ENCODE data around the gene MAZ.
"Not testable (repeated sequence)": the region's sequence is repeated elsewhere in the genome, so short reads cannot be mapped to it uniquely, and the experiment has no call there.

Gene MAZ

DNA sequence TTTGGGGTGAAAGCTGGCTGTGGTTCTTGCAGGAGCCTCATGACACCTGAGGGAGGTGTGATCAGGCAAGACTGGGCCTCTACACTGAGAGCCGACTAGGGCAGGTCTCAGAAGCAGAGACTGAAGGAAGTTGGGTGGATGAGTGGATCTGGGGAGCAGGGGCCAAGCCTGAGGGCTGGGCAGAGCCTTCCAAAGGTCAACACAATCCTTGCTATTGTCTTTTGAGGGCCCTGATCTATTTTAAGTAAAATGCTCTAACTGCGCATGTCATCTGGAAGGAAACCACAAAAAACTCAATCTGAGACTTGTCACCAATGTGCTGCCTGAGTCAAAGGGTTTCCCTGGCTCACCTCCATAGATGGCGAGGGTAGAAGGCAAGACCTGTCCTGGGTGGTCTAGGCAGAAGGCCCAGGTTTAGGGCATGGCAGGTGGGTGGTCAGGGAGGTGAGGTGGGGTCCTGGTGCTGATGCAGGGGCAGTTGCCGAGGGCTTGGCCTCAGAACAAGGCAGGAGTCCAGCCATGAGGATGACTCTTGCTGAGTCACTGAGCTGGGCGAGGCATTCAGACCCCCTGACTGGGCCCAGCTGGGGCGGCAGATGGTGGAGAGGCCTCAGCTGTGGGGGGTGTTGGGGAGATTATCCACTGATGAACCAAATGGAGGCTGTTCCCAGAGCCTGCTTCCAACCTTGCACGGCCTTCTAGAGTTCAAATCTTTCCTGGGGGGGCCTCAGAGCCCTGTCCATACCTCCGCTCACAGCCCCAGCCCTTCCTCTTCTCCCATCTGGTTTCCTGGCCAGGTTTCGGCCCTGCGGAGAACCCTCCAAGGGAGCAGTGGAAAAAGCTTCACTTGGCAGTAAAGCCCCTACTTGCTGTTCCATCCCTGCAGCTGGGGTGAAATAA is 19.1 kb downstream of the MAZ start:
- TF ChIP-seq, protein P1, sequence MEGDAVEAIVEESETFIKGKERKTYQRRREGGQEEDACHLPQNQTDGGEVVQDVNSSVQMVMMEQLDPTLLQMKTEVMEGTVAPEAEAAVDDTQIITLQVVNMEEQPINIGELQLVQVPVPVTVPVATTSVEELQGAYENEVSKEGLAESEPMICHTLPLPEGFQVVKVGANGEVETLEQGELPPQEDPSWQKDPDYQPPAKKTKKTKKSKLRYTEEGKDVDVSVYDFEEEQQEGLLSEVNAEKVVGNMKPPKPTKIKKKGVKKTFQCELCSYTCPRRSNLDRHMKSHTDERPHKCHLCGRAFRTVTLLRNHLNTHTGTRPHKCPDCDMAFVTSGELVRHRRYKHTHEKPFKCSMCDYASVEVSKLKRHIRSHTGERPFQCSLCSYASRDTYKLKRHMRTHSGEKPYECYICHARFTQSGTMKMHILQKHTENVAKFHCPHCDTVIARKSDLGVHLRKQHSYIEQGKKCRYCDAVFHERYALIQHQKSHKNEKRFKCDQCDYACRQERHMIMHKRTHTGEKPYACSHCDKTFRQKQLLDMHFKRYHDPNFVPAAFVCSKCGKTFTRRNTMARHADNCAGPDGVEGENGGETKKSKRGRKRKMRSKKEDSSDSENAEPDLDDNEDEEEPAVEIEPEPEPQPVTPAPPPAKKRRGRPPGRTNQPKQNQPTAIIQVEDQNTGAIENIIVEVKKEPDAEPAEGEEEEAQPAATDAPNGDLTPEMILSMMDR (IDR thresholded peaks at IDR 0.05; ENCODE audit: low read depth, low read length): no peak
- no peak for DNase-seq (ENCODE audit: extremely low read depth, low read depth)

DNA sequence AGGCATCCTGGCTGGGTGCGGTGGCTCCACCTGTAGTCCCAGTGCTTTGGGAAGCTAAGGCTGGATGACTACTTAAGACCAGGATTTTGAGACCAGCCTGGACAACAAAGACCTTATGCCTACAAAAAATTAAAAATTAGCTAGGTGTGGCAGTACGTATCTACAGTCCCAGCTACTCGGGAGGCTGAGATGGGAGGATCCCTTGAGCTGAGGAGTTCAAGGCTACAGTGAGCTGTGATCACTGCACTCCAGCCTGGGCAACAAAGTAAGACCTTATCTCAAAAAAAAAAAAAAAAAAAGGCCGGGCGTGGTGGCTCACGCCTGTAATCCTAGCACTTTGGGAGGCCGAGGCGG is 20.0 kb downstream of the MAZ start:
- no peak for DNase-seq (ENCODE audit: extremely low read depth, low read depth)

DNA sequence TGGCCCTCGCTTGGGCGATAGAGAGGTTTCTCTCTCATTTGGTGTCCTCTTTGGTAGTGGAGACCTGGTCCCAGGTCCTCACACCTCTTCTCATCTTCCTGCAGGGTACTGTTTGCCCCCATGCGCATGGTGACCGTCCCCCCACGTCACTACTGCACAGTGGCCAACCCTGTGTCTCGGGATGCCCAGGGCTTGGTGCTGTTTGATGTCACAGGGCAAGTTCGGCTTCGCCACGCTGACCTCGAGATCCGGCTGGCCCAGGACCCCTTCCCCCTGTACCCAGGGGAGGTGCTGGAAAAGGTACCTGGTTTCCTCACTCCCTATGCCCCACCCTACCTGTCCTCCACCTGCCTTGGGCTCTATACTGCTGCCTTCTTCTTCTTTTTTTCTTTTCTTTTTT is 24.4 kb downstream of the MAZ start:
- no peak for DNase-seq (ENCODE audit: extremely low read depth, low read depth)
- TF ChIP-seq, protein P1 (IDR thresholded peaks at IDR 0.05; ENCODE audit: low read depth, low read length): no peak

More for the DNA sequence above, 20.0 kb downstream of the MAZ start:
- TF ChIP-seq, protein P1 (IDR thresholded peaks at IDR 0.05; ENCODE audit: low read depth, low read length): no peak

DNA sequence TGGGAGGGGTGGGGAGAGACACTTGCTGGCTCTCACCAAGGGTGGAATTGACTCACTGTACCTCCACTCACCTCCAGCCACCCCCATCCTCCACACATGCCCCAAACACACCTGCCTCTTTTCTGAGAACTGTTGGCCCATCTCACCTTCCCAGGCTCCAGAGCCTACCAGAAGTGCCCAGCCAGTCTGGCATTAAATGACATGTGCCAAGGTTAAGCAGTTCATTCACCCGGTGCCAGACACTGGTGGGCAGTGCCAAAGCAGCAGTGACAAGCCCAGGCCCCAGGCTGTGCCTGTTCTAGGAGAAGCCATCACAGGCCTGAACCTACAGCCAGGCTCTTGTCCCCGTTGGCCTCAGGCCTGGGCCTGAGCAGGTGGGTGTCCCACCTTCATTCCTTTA is 25.2 kb downstream of the MAZ start:
- TF ChIP-seq, protein P1 (IDR thresholded peaks at IDR 0.05; ENCODE audit: low read depth, low read length): no peak
- DNase-seq (ENCODE audit: extremely low read depth, low read depth): no peak

DNA sequence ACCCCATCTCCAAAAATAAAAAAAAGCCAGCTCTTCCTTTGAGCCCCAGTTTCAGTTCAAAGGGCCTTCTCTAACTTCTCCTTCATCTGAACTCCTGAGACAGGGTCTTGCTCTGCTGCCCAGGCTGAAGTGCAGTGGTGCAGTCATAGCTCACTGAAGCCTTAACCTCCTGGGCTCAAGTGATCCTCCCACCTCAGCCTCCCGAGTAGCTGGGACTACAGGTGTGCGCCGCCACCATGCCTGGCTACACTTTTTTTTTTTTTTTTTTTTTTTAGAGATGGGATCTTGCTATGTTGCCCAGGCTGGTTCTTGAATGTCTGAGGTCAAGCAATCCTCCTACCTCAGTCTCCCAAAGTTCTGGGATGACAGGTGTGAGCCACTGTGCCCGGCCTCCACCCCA is 26.9 kb downstream of the MAZ start:
- not testable (repeated sequence) for DNase-seq (ENCODE audit: extremely low read depth, low read depth)

DNA sequence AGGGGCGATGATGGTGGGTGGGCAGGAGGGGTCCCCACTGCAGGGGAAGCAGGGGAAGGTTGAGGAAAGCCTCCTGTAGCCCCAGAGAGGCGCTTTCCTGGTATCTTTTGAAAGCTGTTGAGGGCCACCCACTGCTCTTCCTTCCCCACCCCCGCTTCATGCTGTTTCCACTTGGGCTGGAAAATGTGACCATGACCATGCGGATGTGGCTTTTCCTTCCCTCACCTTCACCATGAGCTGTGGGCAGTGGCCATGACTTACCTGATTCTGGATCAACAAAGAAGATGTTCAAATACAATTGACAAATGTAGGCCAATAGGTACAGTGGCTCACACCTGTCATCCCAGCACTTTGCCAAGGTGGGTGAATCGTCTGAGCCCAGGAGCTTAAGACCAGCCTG is 27.8 kb downstream of the MAZ start:
- TF ChIP-seq, protein P1 (IDR thresholded peaks at IDR 0.05; ENCODE audit: low read depth, low read length): no peak

DNA sequence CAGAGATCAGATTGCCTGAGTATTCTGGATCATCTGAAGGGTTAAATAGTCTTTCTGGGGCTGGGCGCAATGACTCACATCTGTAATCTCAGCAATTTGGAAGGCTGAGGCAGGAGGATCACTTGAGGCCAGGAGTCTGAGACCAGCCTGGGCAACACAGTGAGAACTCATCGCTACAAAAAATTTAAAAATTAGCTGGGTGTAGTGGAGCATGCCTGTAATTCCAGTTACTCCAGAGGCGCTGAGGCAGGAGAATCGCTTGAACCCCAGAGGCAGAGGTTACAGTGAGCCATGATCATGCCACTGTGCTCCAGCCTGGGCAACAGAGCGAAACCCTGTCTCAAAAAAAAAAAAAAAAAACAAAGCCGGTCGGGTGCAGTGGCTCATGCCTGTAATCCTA is 29.6 kb downstream of the MAZ start:
- no peak for DNase-seq (ENCODE audit: extremely low read depth, low read depth)
- TF ChIP-seq, protein P1 (IDR thresholded peaks at IDR 0.05; ENCODE audit: low read depth, low read length): no peak

More for the DNA sequence above, 27.8 kb downstream of the MAZ start:
- DNase-seq (ENCODE audit: extremely low read depth, low read depth): no peak

DNA sequence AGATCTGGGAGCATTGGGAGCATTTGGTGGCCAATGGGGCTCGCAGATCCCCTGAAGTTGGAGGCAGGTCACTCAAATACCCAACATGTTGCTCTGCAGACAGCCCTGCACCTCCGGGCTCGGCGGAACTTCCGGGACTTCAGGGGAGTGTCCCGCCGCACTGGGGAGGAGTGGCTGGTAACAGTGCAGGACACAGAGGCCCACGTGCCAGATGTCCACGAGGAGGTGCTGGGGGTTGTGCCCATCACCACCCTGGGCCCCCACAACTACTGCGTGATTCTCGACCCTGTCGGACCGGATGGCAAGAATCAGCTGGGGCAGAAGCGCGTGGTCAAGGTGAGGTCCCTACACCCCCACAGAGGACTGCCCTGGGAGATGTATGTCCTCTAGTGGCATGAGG is 30.3 kb downstream of the MAZ start:
- DNase-seq (ENCODE audit: extremely low read depth, low read depth): no peak
- TF ChIP-seq, protein P1 (IDR thresholded peaks at IDR 0.05; ENCODE audit: low read depth, low read length): no peak

Data from AG09319 (cell line).